SJSA1 (cell line): ENCODE results near the gene CNTNAP2. TPM values are rescaled to one million over a fixed set of nuclear protein-coding genes. Genes with fewer than 3 reads are reported as not detected.

ENCODE experiments used
- DNase-seq, 2 experiments: peaks; one replicate each; pipeline ENCODE4 v3.0.0-alpha.2; 2015 to 2020; ENCODE audit warnings: low spot score in 2 of 2, low read depth in 1 of 2
- H3K27ac ChIP-seq: fragments of 250-450 bp; sonication (Bioruptor Pico); 2 replicates; pipeline ENCODE4 v1.5.1; 2020; ENCODE audit warnings: mild to moderate bottlenecking, moderate library complexity
- H3K27me3 ChIP-seq: fragments of 250-450 bp; sonication (Bioruptor Pico); replicated peaks from 2 replicates; pipeline ENCODE4 v1.5.1; 2020; ENCODE audit warnings: mild to moderate bottlenecking, moderate library complexity
- H3K36me3 ChIP-seq: fragments of 250-450 bp; sonication (Bioruptor Pico); 2 replicates; pipeline ENCODE4 v1.5.1; 2020; ENCODE audit warnings: mild to moderate bottlenecking
- H3K4me1 ChIP-seq: fragments of 250-450 bp; sonication (Bioruptor Pico); replicated peaks from 2 replicates; pipeline ENCODE4 v1.6.1; 2021; ENCODE audit warnings: mild to moderate bottlenecking
- H3K4me3 ChIP-seq: fragments of 250-450 bp; sonication (Bioruptor Pico); 2 replicates; pipeline ENCODE4 v1.5.1; 2020; ENCODE audit warnings: mild to moderate bottlenecking
- H3K9me3 ChIP-seq: fragments of 250-450 bp; sonication (Bioruptor Pico); replicated peaks from 2 replicates; pipeline ENCODE4 v1.5.1; 2020; ENCODE audit warnings: mild to moderate bottlenecking
- total RNA-seq: library from RNA; depleted of rRNA; stranded (reverse); fragments of >200 nt; shearing (Covaris generic); gene quantifications from 2 replicates; pipeline ENCODE4 v1.2.3, GENCODE V29; 2014

The CNTNAP2 gene
- total RNA-seq, 1 experiment from 2014 or later: 0.29 TPM

- Histone ChIP-seq H3K4me3 (no peak overlapping the region), H3K27ac (no peak overlapping the region), H3K4me1 (no peaks in the 10 kb centered on the region), H3K27me3 (no peaks in the 10 kb centered on the region), H3K9me3 (no peaks in the 10 kb centered on the region), H3K36me3 (no peaks in the 10 kb centered on the region)
- DNase-seq: no peak
Measured at GRCh38 chr7:146433501-146433900, 316.9 kb downstream of the CNTNAP2 start.

- no peak overlapping the region for H3K27ac ChIP-seq
- H3K4me3 ChIP-seq: no peak overlapping the region
- no peaks in the 10 kb centered on the region for H3K9me3 ChIP-seq
- no peak for DNase-seq
- no peaks in the 10 kb centered on the region for H3K4me1 ChIP-seq
- no peaks in the 10 kb centered on the region for H3K27me3 ChIP-seq
- no peaks in the 10 kb centered on the region for H3K36me3 ChIP-seq
Measured at GRCh38 chr7:146443102-146443501, 326.5 kb downstream of the CNTNAP2 start.

- no peaks in the 10 kb centered on the region for H3K27me3 ChIP-seq
- H3K4me3 ChIP-seq: no peak overlapping the region
- no peaks in the 10 kb centered on the region for H3K4me1 ChIP-seq
- no peak for DNase-seq
- H3K9me3 ChIP-seq: 0 out of 2 replicates have a peak, but pooled peaks cover 3% of the 10 kb centered on the region
- H3K36me3 ChIP-seq: no peaks in the 10 kb centered on the region
- H3K27ac ChIP-seq: no peak overlapping the region
Measured at GRCh38 chr7:146449625-146450024, 333.0 kb downstream of the CNTNAP2 start.

GRCh38 chr7:146455091-146455655 lies 338.6 kb downstream of the CNTNAP2 start:
- Histone ChIP-seq H3K27me3 (no peaks in the 10 kb centered on the region), H3K27ac (no peak overlapping the region), H3K4me1 (no peaks in the 10 kb centered on the region), H3K36me3 (no peaks in the 10 kb centered on the region), H3K9me3 (no peaks in the 10 kb centered on the region; the same call in 1 of the 2 replicates), H3K4me3 (no peak overlapping the region)
- no peak for DNase-seq

- H3K27me3 ChIP-seq: no peaks in the 10 kb centered on the region
- no peak overlapping the region for H3K4me3 ChIP-seq
- H3K4me1 ChIP-seq: no peaks in the 10 kb centered on the region
- no peaks in the 10 kb centered on the region for H3K36me3 ChIP-seq
- peaks cover 6% of the 10 kb centered on the region; the same call in 1 of the 2 replicates for H3K9me3 ChIP-seq
- H3K27ac ChIP-seq: no peak overlapping the region
- DNase-seq: no peak
Measured at GRCh38 chr7:146479040-146479439, 362.4 kb downstream of the CNTNAP2 start.

- Histone ChIP-seq H3K4me3 (no peak overlapping the region), H3K4me1 (no peaks in the 10 kb centered on the region), H3K27me3 (no peaks in the 10 kb centered on the region), H3K27ac (no peak overlapping the region), H3K36me3 (no peaks in the 10 kb centered on the region), H3K9me3 (peaks cover 4% of the 10 kb centered on the region; the same call in 1 of the 2 replicates)
- DNase-seq: no peak
Measured at GRCh38 chr7:146486519-146486918, 369.9 kb downstream of the CNTNAP2 start.

GRCh38 chr7:146492017-146492416 lies 375.4 kb downstream of the CNTNAP2 start:
- H3K27ac ChIP-seq: no peak overlapping the region
- H3K4me1 ChIP-seq: no peaks in the 10 kb centered on the region
- peaks cover 4% of the 10 kb centered on the region; the same call in 1 of the 2 replicates for H3K9me3 ChIP-seq
- no peak for DNase-seq
- no peaks in the 10 kb centered on the region for H3K36me3 ChIP-seq
- H3K4me3 ChIP-seq: no peak overlapping the region
- no peaks in the 10 kb centered on the region for H3K27me3 ChIP-seq

GRCh38 chr7:146494952-146495596 lies 378.5 kb downstream of the CNTNAP2 start:
- H3K27me3 ChIP-seq: no peaks in the 10 kb centered on the region
- no peak overlapping the region for H3K27ac ChIP-seq
- no peak overlapping the region for H3K4me3 ChIP-seq
- no peaks in the 10 kb centered on the region for H3K4me1 ChIP-seq
- DNase-seq: no peak
- H3K36me3 ChIP-seq: no peaks in the 10 kb centered on the region
- H3K9me3 ChIP-seq: peaks cover 4% of the 10 kb centered on the region; the same call in 1 of the 2 replicates

- Histone ChIP-seq H3K36me3 (no peaks in the 10 kb centered on the region), H3K4me3 (no peak overlapping the region), H3K27ac (no peak overlapping the region), H3K4me1 (no peaks in the 10 kb centered on the region), H3K9me3 (peaks cover 4% of the 10 kb centered on the region; the same call in 1 of the 2 replicates), H3K27me3 (no peaks in the 10 kb centered on the region)
- DNase-seq: no peak
Measured at GRCh38 chr7:146496657-146497056, 380.1 kb downstream of the CNTNAP2 start.

GRCh38 chr7:146499970-146500369 lies 383.4 kb downstream of the CNTNAP2 start:
- Histone ChIP-seq H3K27ac (no peak overlapping the region), H3K9me3 (peaks cover 4% of the 10 kb centered on the region; the same call in 1 of the 2 replicates), H3K4me3 (no peak overlapping the region), H3K4me1 (no peaks in the 10 kb centered on the region), H3K36me3 (no peaks in the 10 kb centered on the region), H3K27me3 (no peaks in the 10 kb centered on the region)
- no peak for DNase-seq

GRCh38 chr7:146503844-146504243 lies 387.2 kb downstream of the CNTNAP2 start:
- Histone ChIP-seq H3K9me3 (no peaks in the 10 kb centered on the region; the same call in 1 of the 2 replicates), H3K4me3 (no peak overlapping the region), H3K27ac (no peak overlapping the region), H3K4me1 (no peaks in the 10 kb centered on the region), H3K36me3 (no peaks in the 10 kb centered on the region), H3K27me3 (no peaks in the 10 kb centered on the region)
- DNase-seq: no peak

GRCh38 chr7:146510088-146510680 lies 393.6 kb downstream of the CNTNAP2 start:
- no peak for DNase-seq
- no peaks in the 10 kb centered on the region; the same call in 1 of the 2 replicates for H3K9me3 ChIP-seq
- no peaks in the 10 kb centered on the region for H3K27me3 ChIP-seq
- H3K36me3 ChIP-seq: no peaks in the 10 kb centered on the region
- H3K4me3 ChIP-seq: no peak overlapping the region
- H3K4me1 ChIP-seq: no peaks in the 10 kb centered on the region
- H3K27ac ChIP-seq: no peak overlapping the region

- Histone ChIP-seq H3K27me3 (no peaks in the 10 kb centered on the region), H3K4me1 (no peaks in the 10 kb centered on the region), H3K36me3 (no peaks in the 10 kb centered on the region), H3K27ac (no peak overlapping the region), H3K9me3 (peaks cover 4% of the 10 kb centered on the region), H3K4me3 (no peak overlapping the region)
- no peak for DNase-seq
Measured at GRCh38 chr7:146514304-146514703, 397.7 kb downstream of the CNTNAP2 start.

GRCh38 chr7:146528581-146528980 lies 412.0 kb downstream of the CNTNAP2 start:
- no peaks in the 10 kb centered on the region; the same call in none of the 2 replicates for H3K9me3 ChIP-seq
- H3K27ac ChIP-seq: no peak overlapping the region
- H3K4me3 ChIP-seq: no peak overlapping the region
- H3K4me1 ChIP-seq: no peaks in the 10 kb centered on the region
- H3K27me3 ChIP-seq: no peaks in the 10 kb centered on the region
- no peak for DNase-seq
- H3K36me3 ChIP-seq: no peaks in the 10 kb centered on the region
